ENCODE data around the gene STAM.
A peak's percentile ranks its signal among the peaks of the same experiment; 100 is the strongest.

The STAM gene

GRCh38 chr10:17698696-17699095, 54.7 kb downstream of the STAM start:
- no peak for DNase-seq
- H3K4me1 Mint-ChIP-seq: peaks cover 5% of the 10 kb centered on the region
- peaks cover 41% of the 10 kb centered on the region for H3K36me3 Mint-ChIP-seq (ENCODE audit: low read depth)
- no peaks in the 10 kb centered on the region for H3K9me3 Mint-ChIP-seq
- no peak for TF ChIP-seq CTCF (IDR thresholded peaks at IDR 0.05)
- H3K27me3 Mint-ChIP-seq (ENCODE audit: low read depth, poor library complexity): no peaks in the 10 kb centered on the region
- no peak overlapping the region for H3K4me3 Mint-ChIP-seq
- H3K27ac Mint-ChIP-seq: no peak overlapping the region

GRCh38 chr10:17701301-17701700, 57.4 kb downstream of the STAM start:
- no peak overlapping the region for H3K4me3 Mint-ChIP-seq
- H3K9me3 Mint-ChIP-seq: no peaks in the 10 kb centered on the region
- H3K4me1 Mint-ChIP-seq: no peaks in the 10 kb centered on the region
- H3K27ac Mint-ChIP-seq: no peak overlapping the region
- no peak for DNase-seq
- H3K36me3 Mint-ChIP-seq (ENCODE audit: low read depth): peaks cover 49% of the 10 kb centered on the region
- TF ChIP-seq CTCF (IDR thresholded peaks at IDR 0.05): no peak
- no peaks in the 10 kb centered on the region for H3K27me3 Mint-ChIP-seq (ENCODE audit: low read depth, poor library complexity)

- H3K27ac Mint-ChIP-seq: no peak overlapping the region
- H3K27me3 Mint-ChIP-seq (ENCODE audit: low read depth, poor library complexity): no peaks in the 10 kb centered on the region
- no peak for DNase-seq
- peaks cover 45% of the 10 kb centered on the region for H3K36me3 Mint-ChIP-seq (ENCODE audit: low read depth)
- no peak overlapping the region for H3K4me3 Mint-ChIP-seq
- no peak for TF ChIP-seq CTCF (IDR thresholded peaks at IDR 0.05)
- no peaks in the 10 kb centered on the region for H3K9me3 Mint-ChIP-seq
- no peaks in the 10 kb centered on the region for H3K4me1 Mint-ChIP-seq
Measured at GRCh38 chr10:17703706-17704105, 59.8 kb downstream of the STAM start.

- peak overlapping the region; percentile 33 for H3K27ac Mint-ChIP-seq
- no peak for DNase-seq
- H3K4me3 Mint-ChIP-seq: no peak overlapping the region
- H3K36me3 Mint-ChIP-seq (ENCODE audit: low read depth): peaks cover 62% of the 10 kb centered on the region
- no peaks in the 10 kb centered on the region for H3K27me3 Mint-ChIP-seq (ENCODE audit: low read depth, poor library complexity)
- peaks cover 22% of the 10 kb centered on the region for H3K4me1 Mint-ChIP-seq
- no peak for TF ChIP-seq CTCF (IDR thresholded peaks at IDR 0.05)
- no peaks in the 10 kb centered on the region for H3K9me3 Mint-ChIP-seq
Measured at GRCh38 chr10:17708821-17709220, 64.9 kb downstream of the STAM start.

- Mint-ChIP-seq H3K27ac (no peak overlapping the region), H3K9me3 (no peaks in the 10 kb centered on the region), H3K36me3 (ENCODE audit: low read depth) (peaks cover 65% of the 10 kb centered on the region), H3K4me1 (peaks cover 28% of the 10 kb centered on the region), H3K27me3 (ENCODE audit: low read depth, poor library complexity) (no peaks in the 10 kb centered on the region), H3K4me3 (no peak overlapping the region)
- DNase-seq: no peak
- no peak for TF ChIP-seq CTCF (IDR thresholded peaks at IDR 0.05)
Measured at GRCh38 chr10:17709492-17709891, 65.5 kb downstream of the STAM start.

- H3K27me3 Mint-ChIP-seq (ENCODE audit: low read depth, poor library complexity): no peaks in the 10 kb centered on the region
- no peak for DNase-seq
- no peak for TF ChIP-seq CTCF (IDR thresholded peaks at IDR 0.05)
- peaks cover 67% of the 10 kb centered on the region for H3K36me3 Mint-ChIP-seq (ENCODE audit: low read depth)
- H3K9me3 Mint-ChIP-seq: no peaks in the 10 kb centered on the region
- peak overlapping the region; percentile 66 for H3K27ac Mint-ChIP-seq
- no peak overlapping the region for H3K4me3 Mint-ChIP-seq
- H3K4me1 Mint-ChIP-seq: peaks cover 28% of the 10 kb centered on the region
Measured at GRCh38 chr10:17710181-17710580, 66.2 kb downstream of the STAM start.

Data from nephron progenitor cell (in vitro differentiated cells).